Measurements from ENCODE around the gene WBP4.
"Not testable (repeated sequence)": the region's sequence is repeated elsewhere in the genome, so short reads cannot be mapped to it uniquely, and the experiment has no call there.

Gene WBP4, protein sequence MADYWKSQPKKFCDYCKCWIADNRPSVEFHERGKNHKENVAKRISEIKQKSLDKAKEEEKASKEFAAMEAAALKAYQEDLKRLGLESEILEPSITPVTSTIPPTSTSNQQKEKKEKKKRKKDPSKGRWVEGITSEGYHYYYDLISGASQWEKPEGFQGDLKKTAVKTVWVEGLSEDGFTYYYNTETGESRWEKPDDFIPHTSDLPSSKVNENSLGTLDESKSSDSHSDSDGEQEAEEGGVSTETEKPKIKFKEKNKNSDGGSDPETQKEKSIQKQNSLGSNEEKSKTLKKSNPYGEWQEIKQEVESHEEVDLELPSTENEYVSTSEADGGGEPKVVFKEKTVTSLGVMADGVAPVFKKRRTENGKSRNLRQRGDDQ

DNA sequence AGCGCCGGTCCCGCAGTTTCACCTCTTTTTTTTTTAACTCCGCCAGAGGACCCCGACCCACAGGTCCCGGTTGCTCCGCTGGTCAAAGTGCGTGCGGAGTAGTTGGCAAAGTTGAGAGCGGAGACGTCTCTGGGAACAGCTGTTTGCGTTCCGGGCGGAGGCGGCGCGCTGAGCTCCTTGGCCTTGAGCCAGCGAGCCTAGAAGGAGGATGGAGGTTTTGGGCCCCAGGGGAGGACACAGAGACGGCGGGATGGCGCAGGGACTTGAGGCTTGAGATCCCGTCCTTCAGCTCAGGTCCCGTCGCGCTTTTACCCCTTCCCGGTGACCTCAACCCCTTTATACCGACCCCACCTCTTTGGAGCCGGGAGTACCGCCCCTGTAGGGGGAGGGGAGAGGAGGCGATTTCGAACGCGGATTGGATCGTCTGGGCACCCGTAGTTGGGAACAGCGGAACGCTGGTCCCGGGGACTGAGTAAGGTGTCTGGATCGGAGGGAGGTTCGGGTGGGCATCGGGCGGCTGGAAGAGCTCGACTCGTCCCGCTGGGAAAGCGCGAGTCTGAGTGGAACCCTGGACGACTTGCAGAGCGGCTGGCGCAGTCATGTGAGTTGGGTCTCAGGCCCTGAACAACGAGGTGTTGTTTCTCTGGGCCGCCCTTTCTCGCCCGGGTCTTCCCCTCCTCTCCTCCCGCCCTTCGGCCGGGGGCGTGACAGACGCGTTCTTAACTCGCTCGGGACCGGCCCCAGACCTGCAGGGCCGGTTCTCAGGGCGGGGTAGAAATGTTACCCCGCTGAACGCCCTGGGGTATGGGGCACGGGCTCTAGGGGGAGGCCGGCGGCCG is at the start of gene WBP4:
Gene WBP4, plus strand, starts transcription at position 435 of the 839 bp plus-strand sequence. Its CDS starts 165 bp downstream, at position 600.
- DNase-seq: peak; percentile 99

DNA sequence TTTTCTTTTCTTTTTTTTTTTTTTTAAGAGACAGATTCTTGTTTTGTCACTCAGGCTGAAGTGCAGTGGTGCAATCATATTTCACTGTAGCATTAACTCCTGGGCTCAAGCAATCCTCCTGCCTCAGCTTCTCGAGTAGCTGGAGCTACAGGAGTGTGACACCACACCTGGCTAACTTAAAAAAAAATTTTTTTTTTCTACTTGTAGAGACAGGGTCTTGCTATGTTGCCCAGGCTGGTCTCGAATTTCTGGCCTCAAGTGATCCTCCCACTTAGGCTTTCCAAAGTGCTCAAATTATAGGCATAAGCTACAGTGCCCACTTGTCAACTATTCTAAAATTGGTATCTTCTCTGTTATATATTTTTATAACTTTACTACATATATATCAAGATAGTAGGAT is 48.8 kb upstream of the WBP4 start:
- no peak for DNase-seq

DNA sequence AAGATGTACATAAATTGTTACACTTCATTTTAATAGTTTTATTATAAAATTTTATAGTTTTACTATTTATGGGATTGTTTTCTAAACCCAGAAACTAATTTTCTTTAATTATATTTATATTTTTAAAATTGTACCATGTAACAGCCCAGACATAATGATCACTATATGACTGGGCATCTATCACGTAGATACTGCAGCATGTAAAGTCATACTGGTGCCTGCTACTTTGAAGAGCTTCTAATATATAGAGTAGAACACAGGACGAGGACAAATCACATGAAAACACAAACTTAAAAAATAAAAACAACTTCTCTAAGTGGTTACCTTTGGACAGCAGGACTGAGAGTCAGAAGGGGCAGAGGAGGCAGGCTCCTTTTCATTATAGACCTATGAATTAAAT is 47.5 kb upstream of the WBP4 start:
- no peak for DNase-seq

DNA sequence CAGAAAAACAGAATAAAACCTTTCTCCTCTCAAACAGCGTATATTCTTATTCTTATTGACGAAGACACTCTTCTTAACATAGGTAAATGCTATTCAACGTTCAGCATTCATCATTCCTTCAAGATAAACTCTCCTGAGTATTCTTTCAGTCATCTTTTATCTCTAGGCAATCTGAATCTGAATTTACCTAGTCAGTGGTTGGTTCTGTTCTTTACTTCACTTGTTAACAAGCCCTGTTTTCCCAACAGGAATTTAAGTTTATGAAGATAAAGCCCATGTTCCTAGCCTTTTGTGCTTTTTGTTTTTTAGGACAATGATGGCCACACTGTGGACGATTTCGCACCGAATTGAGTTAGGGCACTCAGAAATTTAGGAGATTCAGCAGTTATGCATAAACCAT is 45.4 kb upstream of the WBP4 start:
- DNase-seq: no peak

DNA sequence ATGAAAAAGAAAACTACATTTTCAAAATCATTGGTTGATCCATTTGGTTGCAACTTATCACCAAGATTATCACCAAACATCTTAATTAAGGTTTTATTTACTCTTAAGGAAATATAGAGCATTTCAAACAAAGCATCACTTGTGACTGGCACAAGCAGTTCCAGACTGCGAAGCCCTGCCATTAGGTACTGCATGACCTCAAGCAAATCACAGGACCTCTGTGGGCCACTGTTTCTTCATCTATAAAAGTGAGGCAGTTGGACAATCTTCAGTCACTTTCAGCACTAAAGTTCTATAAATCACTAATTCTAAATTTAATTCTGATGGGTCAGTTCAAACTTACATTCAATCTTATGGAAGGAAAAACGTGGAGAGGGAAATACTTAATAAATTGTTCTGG is 44.1 kb upstream of the WBP4 start:
- no peak for DNase-seq

DNA sequence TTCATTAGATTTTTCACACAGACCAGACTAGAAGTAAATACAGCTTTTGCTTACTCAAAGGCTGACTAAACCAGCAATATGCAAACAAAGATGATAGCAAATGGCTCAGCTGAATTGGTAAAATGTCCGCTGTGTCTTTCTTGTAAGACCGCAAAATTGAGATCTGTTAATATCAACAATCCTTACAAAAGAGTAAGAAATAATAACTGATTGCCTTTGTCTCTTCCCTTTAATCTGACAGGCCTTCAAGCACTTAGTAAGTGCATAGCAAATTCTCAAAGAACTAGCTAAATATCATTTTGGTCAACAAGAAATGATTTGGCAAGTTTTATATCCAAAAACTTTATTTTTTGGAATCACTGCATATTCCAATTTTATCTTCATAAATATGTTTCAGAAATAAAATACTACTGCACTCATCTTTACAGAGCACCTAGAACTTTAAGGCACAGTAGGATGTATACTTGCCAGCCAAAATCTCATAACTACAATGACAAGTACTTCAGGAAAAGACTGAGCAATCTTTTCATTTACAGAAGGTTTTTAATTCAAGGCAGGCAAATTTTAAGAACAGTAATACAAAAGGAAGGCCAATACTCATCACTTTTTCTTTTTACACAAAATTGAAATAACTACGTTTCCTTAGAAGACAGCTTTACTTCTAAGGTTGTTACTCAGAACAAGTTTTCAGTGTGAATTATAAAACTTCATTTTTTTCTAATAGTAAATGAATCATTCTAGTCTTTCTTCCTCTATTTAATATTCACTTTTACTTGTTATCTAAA is 43.3 kb upstream of the WBP4 start:
- no peak for DNase-seq

DNA sequence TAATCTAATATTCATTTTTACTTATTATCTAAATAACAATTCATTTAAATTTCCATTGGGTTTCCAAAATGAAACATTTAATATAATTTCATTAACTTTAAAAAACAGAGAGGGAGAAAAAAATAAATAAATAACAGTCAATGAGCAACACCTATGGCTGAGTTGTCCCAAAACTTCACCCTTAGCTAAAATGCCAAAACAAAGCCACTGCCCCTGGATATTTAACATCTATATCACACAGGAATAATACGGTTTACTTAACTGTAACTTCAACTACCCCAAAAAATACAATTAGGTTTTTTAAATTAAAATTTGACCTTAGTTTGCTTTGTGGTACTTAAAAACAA is 42.7 kb upstream of the WBP4 start:
- DNase-seq: no peak

DNA sequence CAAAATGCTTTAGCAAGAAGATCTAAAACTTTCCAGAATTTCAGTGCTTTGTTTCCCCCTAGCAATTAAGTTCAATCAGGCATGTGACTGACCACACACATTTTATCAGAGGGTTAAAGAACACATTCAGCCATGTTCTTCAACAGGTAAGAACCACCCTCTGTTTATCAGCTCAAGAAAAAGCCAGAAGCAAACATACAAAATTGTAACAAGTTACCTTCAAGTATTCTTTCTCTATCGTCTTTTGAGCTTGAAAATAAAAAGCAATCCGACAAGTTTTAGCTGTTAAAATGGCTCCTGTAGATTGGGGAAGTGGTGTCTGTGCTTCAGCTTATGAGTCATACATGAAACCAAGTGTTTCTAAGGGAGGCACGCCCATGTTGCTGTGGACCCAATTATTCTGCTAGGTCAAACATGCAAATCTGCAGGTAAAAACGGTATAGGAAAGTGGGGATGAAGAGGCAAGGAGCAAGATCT is 42.3 kb upstream of the WBP4 start, which contains the start of gene ELF1:
Gene ELF1, minus strand, starts transcription at position 306 of the 477 bp plus-strand sequence. CDS start 37,262 bp downstream, outside the sequence.
- DNase-seq: peak; percentile 27

DNA sequence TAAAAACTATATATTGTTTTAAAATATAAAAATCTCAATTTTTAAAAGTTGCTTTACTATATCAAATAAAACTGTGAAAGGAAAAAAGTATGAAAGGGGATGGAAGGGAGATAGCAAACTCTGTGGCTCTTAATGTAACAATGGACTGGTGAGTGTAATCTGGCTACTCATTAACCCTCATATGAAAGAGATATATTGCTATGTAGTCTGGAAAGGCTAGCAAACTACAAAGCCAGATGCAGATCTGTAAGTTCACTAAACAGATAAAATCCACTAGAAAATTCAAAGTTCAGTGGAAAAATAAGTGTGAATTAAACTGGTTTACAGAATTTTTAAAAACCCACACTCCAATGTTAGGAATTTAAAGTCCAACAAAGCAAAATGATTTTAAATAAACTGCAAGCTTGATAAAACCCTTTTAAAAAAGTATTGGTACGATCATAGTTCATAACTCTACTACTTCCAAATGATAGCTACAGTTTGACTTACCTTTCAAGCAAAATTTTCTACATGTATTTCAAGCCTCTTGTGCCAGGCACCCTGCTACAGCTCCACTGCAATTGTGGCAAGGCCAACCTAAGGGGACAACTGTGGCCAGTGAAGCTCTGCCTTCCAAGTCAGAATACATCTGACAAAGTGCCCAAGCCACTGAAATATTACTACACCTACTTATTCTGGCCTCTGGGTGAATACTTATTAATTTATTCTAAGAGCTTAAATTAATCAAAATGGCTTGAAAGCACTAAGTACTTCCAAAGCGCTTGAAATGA is 41.5 kb upstream of the WBP4 start:
- no peak for DNase-seq

DNA sequence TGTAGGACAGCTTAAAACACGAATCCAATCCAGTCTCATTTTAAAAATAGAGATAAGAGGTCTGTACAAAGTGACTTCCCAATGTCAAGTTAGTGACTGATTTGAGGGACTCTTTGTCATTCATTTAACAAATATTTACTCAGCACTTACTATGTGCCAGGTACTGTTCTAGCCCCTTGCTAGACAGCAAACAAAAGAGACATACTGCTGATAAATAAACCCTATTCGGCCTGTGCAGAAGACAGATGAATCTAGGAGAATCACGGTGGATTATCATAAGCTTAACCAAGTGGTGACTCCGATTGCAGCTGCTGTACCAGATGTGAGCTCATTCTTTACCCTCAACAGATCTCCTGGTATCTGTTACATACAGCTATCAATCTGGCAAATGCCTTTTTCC is 35.8 kb upstream of the WBP4 start:
- no peak for DNase-seq

DNA sequence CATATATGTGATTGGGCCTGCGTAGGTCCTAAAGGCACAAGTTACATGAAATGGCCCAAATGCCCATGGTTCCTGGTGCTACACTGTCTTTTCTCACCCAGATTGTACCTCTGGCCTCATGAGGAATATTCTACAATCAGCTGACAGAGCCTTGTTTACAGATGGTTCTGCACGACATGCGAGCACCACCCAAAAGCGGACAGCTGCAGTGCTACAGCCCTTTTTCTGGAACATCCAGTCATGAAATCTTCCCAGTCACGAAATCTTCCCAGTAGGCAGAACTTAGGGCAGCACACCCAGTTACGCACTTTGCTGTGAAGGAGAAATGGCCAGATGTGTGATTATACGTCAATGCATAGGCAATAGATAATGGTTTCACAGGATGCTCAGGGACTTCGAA is 34.5 kb upstream of the WBP4 start:
- no peak for DNase-seq

DNA sequence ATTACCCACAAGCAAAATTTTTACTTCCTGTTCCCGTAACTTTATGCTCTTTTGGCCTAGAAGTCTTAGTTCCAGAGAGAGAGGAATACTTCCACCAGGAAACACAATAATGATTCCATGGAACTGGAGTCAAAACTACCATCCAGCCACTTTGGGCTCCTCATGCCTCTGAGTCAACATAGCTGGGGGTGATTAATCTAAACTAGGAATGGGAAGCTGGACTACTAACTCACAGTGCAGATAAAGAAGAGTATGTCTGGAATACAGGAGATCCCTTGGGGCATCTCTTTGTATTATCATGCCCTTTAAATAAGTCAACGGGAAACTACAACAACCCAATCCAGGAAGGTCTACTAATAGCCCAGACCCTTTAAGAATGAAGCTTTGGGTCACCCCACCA is 33.3 kb upstream of the WBP4 start:
- no peak for DNase-seq

DNA sequence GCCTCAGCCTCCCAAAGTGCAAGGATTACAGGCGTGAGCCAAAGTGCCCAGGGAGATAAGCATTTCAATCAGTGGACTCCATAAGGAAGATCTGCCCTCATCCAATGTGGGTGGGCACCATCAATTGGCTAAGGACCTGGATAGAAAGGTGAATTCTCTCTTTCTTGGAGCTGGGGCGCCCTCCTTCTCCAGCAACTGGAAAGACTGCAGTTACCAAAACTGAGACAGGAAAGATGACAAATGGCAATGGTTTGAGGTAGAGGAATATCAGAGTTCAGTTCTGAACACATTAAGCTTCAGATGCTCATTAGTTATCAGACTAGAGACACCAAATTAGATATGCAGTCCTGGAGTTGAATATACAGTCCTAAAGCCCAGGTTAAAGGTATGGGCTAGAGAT is 31.7 kb upstream of the WBP4 start:
- DNase-seq: no peak

DNA sequence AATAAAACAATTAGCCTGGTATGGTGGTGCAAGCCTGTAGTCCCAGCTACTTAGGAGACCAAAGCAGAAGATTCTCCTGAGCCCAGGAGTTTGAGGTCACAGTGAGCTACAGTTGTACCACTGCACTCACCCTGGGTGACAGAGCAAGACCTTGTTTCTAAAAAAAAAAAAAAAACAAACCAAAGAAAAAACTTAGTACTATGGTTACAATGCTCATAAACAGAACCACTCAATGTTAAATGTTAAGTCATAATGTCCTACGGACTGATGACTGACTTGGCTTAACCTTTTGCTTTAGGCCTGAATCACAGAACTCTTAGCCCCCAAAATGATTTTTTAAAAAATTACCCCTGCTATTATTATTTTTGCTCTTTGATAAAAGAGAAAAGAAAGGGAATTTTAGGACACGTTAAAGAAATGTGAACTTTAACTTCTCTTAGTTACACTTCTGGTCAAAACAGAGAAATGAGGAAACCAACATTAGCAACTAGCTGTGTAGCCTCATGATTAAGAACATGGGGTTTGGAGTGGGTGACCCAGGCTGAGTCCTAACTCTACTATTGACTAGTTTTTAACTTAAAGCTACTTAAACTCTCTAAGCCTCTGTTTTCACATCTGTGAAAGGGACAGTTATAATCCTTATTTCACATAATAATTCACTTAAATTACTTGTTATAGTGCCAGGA is 28.5 kb upstream of the WBP4 start:
- DNase-seq: no peak

DNA sequence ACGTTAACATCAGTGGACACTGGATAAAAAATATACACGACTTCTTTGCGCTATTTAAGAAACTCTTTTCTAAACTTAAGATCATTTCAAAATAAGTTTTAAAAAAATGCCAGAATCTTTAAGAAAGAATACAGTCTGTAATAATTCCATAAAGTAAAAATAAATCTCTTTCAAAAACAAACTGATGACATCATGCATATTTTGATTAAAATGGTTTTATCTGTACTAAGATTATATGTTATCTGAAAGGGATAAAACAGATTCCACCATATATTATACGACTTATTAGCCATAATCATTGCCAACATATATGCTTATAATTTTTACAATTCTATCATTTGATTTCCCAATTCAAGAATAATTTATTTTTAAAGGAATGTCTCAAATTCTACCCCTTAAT is 26.9 kb upstream of the WBP4 start:
- DNase-seq: no peak

DNA sequence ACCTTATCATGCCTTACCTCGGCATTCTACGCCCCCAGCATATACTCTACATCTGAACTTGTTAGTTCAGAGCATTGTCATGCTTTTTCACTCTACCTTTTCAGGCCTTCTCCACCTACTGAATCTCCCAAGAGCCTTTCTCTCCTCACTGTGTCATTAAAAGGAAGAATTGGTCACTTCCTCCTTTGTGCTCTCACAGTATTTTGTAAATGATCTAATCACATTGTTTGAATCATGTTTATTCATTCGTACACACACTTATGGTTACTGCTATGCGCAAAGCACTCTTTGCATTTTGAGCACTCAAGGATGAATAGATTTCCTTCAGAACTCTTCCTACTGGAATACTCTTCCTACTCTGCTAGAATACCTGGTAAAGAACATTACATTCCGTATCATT is 26.4 kb upstream of the WBP4 start:
- no peak for DNase-seq

DNA sequence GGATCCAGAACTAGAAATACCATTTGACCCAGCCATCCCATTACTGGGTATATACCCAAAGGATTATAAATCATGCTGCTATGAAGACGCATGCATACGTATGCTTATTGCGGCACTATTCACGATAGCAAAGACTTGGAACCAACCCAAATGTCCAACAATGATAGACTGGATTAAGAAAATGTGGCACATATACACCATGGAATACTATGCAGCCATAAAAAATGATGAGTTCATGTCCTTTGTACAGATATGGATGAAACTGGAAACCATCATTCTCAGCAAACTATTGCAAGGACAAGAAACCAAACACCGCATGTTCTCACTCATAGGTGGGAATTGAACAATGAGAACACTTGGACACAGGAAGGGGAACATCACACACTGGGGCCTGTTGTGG is 24.8 kb upstream of the WBP4 start:
- not testable (repeated sequence) for DNase-seq

DNA sequence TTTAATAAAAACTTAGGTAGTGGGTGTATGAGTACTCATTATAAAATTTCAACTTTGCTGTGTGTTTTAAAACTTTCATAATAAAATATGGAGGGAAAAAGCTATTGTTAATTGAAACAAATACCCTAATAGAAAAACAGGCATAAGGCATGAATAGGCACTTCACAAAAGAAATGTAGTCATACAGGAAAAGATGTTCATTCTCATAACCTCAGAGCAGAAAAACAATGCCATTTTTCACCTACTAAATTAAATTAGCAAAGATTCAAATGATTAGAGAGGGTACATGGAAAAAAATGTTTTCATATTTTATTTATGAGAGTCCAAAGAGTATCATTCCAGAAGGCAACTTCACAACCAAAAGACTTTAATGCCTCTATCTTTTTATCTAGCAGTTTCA is 21.6 kb upstream of the WBP4 start:
- no peak for DNase-seq

DNA sequence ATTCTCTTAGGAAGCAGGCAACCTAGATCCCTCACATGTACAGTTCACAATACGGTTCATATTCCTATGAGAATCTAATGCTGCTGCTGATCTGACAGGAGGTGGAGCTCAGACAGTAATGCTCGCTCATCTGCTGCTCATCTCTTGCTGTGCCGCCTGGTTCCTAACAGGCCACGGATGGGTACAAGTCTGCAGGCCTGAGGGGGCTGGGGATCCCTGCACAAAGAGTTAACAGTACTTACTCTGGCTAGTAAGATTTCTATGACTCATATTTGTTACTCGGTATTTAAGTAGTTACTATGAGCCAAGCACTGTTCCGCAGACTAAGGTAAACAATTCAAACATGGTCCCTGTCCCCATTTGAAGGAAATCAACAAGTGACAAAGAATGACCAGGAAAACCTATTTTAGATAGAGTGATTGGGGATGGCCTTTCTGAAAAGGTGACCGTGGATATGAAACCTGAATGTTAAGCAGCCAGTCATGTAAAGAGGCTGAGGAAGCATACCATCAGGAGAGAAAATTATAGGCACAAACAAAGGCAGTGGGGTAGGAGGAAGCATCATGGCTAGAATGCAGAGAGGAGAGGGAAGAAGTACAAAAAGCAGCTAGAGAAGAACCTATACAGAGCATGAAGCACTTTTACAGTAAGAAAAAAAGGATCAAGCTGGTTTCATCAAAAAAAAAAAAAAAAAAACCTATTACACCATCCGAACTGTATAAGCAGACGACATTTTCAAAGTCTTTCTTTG is 20.6 kb upstream of the WBP4 start:
- no peak for DNase-seq

DNA sequence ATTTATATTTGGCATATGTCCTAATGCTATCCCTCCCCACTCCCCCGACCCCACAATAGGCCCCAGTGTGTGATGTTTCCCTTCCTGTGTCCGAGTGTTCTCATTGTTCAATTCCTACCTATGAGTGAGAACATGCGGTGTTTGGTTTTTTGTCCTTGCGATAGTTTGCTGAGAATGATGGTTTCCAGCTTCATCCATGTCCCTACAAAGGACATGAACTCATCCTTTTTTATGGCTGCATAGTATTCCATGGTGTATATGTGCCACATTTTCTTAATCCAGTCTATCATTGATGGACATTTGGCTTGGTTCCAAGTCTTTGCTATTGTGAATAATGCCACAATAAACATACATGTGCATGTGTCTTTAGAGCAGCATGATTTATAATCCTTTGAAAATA is 18.9 kb upstream of the WBP4 start:
- not testable (repeated sequence) for DNase-seq

DNA sequence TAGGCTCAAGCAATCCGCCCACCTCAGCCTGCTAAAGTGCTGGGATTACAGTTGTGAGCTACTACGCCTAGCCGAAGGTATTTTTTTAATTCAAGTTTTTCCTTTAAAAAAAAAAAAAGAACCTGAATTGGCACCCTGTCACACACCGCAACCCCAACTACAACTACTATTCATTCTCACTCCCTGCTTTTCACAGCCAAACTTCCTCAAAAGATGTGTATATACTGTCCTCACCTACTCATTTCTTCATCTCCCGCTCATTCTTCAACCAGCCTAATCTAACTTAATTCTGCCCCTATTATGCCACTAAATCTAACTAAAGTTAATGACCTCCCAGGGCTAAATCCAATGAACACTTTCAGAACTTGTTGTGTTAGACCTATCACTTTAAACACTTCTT is 12.7 kb upstream of the WBP4 start:
- no peak for DNase-seq
